IMR-90 (cell line): ENCODE measurements around the gene HLA-C. TPM values are rescaled to one million over a fixed set of nuclear protein-coding genes. Genes with fewer than 3 reads are reported as not detected.

Experiments
- ATAC-seq: fragments of 200-7000 bp; cut with Tn5 transposase; 2 replicates; pipeline ENCODE4 v1.9.1; 2020; ENCODE audit warnings: low read depth, mild to moderate bottlenecking, moderate library complexity
- BruUV-seq: library from RNA; stranded (reverse); fragments of 400-500 nt; replicated peaks from 2 replicates; lab custom pipeline; 2021; lab: Mats Ljungman, UMichigan
- CTCF ChIA-PET: fragments of 300-600 bp; formaldehyde crosslinking; extraction: SDS; loops from one replicate; lab custom pipeline; 2021; ENCODE audit warnings: antibody characterized with exemption; lab: Yijun Ruan, JAX
- POLR2A ChIA-PET: fragments of 300-600 bp; sonication (Branson Sonifier 250); formaldehyde crosslinking; loops from one replicate; lab custom pipeline; 2022; ENCODE audit warnings: antibody characterized with exemption; ENCODE audit not compliant: unreplicated experiment; lab: Charles Lee
- DNase-seq: peaks from one replicate; pipeline ENCODE4 v3.0.0; 2013
- H2AFZ ChIP-seq: replicated peaks from 2 replicates; pipeline ENCODE3; 2013; ENCODE audit warnings: low read length, mild to moderate bottlenecking; ENCODE audit not compliant: poor library complexity
- H2AK5ac ChIP-seq: 2 replicates; pipeline ENCODE4 v1.6.1; 2013; ENCODE audit warnings: low read depth, low read length, inconsistent platforms
- H2AK9ac ChIP-seq: replicated peaks from 2 replicates; pipeline ENCODE3; 2013; ENCODE audit warnings: mild to moderate bottlenecking, low read depth, low read length, moderate library complexity; ENCODE audit not compliant: poor library complexity
- H2BK120ac ChIP-seq: 2 replicates; pipeline ENCODE4 v1.6.1; 2013; ENCODE audit warnings: low read depth, low read length, inconsistent platforms
- H2BK15ac ChIP-seq: 3 replicates; pipeline ENCODE4 v1.6.1; 2013; ENCODE audit warnings: low read depth, low read length, inconsistent platforms
- H2BK20ac ChIP-seq: 2 replicates; pipeline ENCODE4 v1.6.1; 2013; ENCODE audit warnings: low read depth, mild to moderate bottlenecking, inconsistent platforms, low read length, moderate library complexity
- H2BK5ac ChIP-seq: 2 replicates; pipeline ENCODE4 v1.6.1; 2013; ENCODE audit warnings: mild to moderate bottlenecking, low read depth, low read length, inconsistent platforms; ENCODE audit not compliant: poor library complexity, severe bottlenecking
- H3K14ac ChIP-seq: replicated peaks from 2 replicates; pipeline ENCODE4 v1.6.1; 2013; ENCODE audit warnings: low read depth, low read length, inconsistent platforms
- H3K18ac ChIP-seq: 2 replicates; pipeline ENCODE4 v1.6.1; 2013; ENCODE audit warnings: low read depth, low read length, control low read depth
- H3K23ac ChIP-seq: 2 replicates; pipeline ENCODE4 v1.6.1; 2013; ENCODE audit warnings: low read depth, low read length, inconsistent platforms
- H3K27ac ChIP-seq: 2 replicates; pipeline ENCODE4 v1.5.1; 2013; ENCODE audit warnings: mild to moderate bottlenecking, control low read depth, low read length; ENCODE audit not compliant: insufficient read depth
- H3K27me3 ChIP-seq: 2 replicates; pipeline ENCODE4 v1.6.1; 2013; ENCODE audit warnings: low read length; ENCODE audit not compliant: control insufficient read depth, insufficient read depth
- H3K36me3 ChIP-seq: 2 replicates; pipeline ENCODE4 v1.6.1; 2013; ENCODE audit warnings: low read length, mixed read lengths; ENCODE audit not compliant: control insufficient read depth, insufficient read depth
- H3K4ac ChIP-seq: 2 replicates; pipeline ENCODE4 v1.6.1; 2013; ENCODE audit warnings: low read depth, low read length, inconsistent platforms
- H3K4me1 ChIP-seq: 2 replicates; pipeline ENCODE4 v1.6.1; 2013; ENCODE audit warnings: low read length, mixed read lengths; ENCODE audit not compliant: control insufficient read depth, insufficient read depth
- H3K4me2 ChIP-seq: 2 replicates; pipeline ENCODE4 v1.6.1; 2013; ENCODE audit warnings: low read depth, mild to moderate bottlenecking, control low read depth, low read length, moderate library complexity
- H3K4me3 ChIP-seq: 2 replicates; pipeline ENCODE4 v1.5.1; 2013; ENCODE audit warnings: low read depth, mild to moderate bottlenecking, control low read depth, low read length, moderate library complexity; ENCODE audit not compliant: insufficient read depth
- H3K56ac ChIP-seq: 2 replicates; pipeline ENCODE4 v1.6.1; 2013; ENCODE audit warnings: low read length, inconsistent platforms; ENCODE audit not compliant: insufficient read depth; ENCODE audit errors: extremely low read depth
- H3K79me1 ChIP-seq, 2 experiments: 2 replicates each; pipeline ENCODE4 v1.6.1; 2013; ENCODE audit warnings: low read length in 2 of 2, inconsistent platforms in 1 of 2, low read depth in 1 of 2
- H3K9ac ChIP-seq: 2 replicates; pipeline ENCODE4 v1.6.1; 2013; ENCODE audit warnings: low read depth, low read length, control low read depth
- H3K9me1 ChIP-seq: 2 replicates; pipeline ENCODE4 v1.6.1; 2013; ENCODE audit warnings: low read length, inconsistent platforms; ENCODE audit not compliant: insufficient read depth
- H3K9me3 ChIP-seq: 2 replicates; pipeline ENCODE4 v1.6.1; 2013; ENCODE audit warnings: low read length; ENCODE audit not compliant: control insufficient read depth, insufficient read depth
- H4K20me1 ChIP-seq: 2 replicates; pipeline ENCODE4 v1.6.1; 2013; ENCODE audit warnings: low read length, inconsistent platforms; ENCODE audit not compliant: insufficient read depth
- H4K5ac ChIP-seq: 2 replicates; pipeline ENCODE4 v1.6.1; 2013; ENCODE audit warnings: mild to moderate bottlenecking, low read depth, low read length, control low read depth
- H4K8ac ChIP-seq, 2 experiments: 2 replicates each; pipeline ENCODE4 v1.6.1; 2013; ENCODE audit warnings: low read depth in 2 of 2, low read length in 2 of 2, control low read depth in 1 of 2, inconsistent platforms in 1 of 2
- H4K91ac ChIP-seq: 2 replicates; pipeline ENCODE4 v1.6.1; 2013; ENCODE audit warnings: low read depth, low read length, inconsistent platforms; ENCODE audit not compliant: insufficient read depth
- POLR2A ChIP-seq: IDR thresholded peaks from 2 replicates; pipeline ENCODE4 v1.6.1; 2012; ENCODE audit warnings: mild to moderate bottlenecking, low read depth, low read length
- RFX5 ChIP-seq: IDR thresholded peaks from 2 replicates; pipeline ENCODE4 v1.8.0; 2012; ENCODE audit warnings: low read depth, mild to moderate bottlenecking, low read length, moderate library complexity
- WGBS, 2 experiments: methylation state at CpG; one replicate each; pipeline versions ENCODE4 v1.1.5 to v1.1.7; 2013; ENCODE audit warnings: missing lambda C conversion rate in 2 of 2; ENCODE audit not compliant: insufficient read length in 1 of 2; ENCODE audit errors: extremely low coverage in 2 of 2; 5-methylcytosine and 5-hydroxymethylcytosine counted together
- dilution Hi-C: fragments of 300-500 bp; cut with HindIII; formaldehyde crosslinking; loops from one replicate; pipeline ENCODE4 v1.14.3; 2018; ENCODE audit warnings: low sequenced_read_pairs; ENCODE audit not compliant: unreplicated experiment
- in situ Hi-C: fragments of 300-500 bp; cut with MboI; formaldehyde crosslinking; loops from 3 replicates; pipeline ENCODE4 v1.14.3; 2019; ENCODE audit warnings: low sequenced_read_pairs, inconsistent platforms, mixed read lengths
- intact Hi-C: fragments of 100-400 bp; cut with micrococcal nuclease; formaldehyde crosslinking; loops from 2 replicates; pipeline ENCODE4 v1.10.0; 2022
- polyA plus RNA-seq, 3 experiments: library from polyadenylated mRNA; depleted of rRNA; stranded (reverse); fragments of >200 nt; gene quantifications; 2 replicates each; pipeline ENCODE4 v1.2.3, GENCODE V29; 2012; ENCODE audit warnings: low replicate concordance in 1 of 3
- total RNA-seq: library from RNA; depleted of rRNA; stranded (reverse); fragments of >200 nt; gene quantifications from 2 replicates; pipeline ENCODE4 v1.2.3, GENCODE V29; 2012
- TF ChIP-seq, protein P1 (sequence below): conservative IDR thresholded peaks from 2 replicates; pipeline ENCODE4 v1.5.1; 2012; ENCODE audit warnings: mild to moderate bottlenecking, low read depth, low read length, improper control_type of control experiment

Gene HLA-C
- total and polyA plus RNA-seq, 2 of the 4 experiments (the other 2 are of a cell fraction): 8.8 to 87.3 TPM

DNA sequence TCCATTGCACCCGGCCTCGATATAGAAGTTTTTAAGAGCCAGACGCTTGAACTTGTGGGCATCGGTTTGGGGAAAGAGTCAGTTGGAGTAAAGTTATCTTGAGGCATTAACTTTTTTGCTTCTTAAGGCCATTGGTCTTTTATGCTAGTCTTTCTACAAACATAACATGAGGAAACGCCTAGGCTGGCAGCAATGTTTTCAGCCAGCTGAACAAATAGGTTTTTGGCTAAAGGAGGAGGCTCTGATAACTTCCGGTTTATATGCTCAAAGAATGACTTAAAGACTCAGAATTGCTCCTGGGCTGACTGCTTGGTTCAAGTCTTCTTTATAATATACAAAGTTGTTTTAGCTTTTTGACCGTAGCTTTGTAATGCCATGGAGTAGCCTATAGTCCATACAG, 46.2 kb downstream of the HLA-C start:
- no peak overlapping the region for H3K4me2 ChIP-seq
- no peak overlapping the region for H3K18ac ChIP-seq
- H4K91ac ChIP-seq: no peak overlapping the region
- no peak overlapping the region for H2BK120ac ChIP-seq
- in situ Hi-C loops: no loop called here
- no peak overlapping the region for H3K27ac ChIP-seq
- WGBS, 2 experiments: 67% methylated on average over 3 of the region's 7 CpGs; no CpG with 5 or more reads in 1 of the 2 experiments
- no peak overlapping the region for H2AFZ ChIP-seq
- no TSS peak for BruUV-seq
- no peaks in the 10 kb centered on the region for H4K20me1 ChIP-seq
- H3K56ac ChIP-seq: no peak overlapping the region
- no peak overlapping the region for H2AK9ac ChIP-seq
- H4K5ac ChIP-seq: no peak overlapping the region
- no peak overlapping the region for H3K4me3 ChIP-seq
- no peaks in the 10 kb centered on the region for H3K79me1 ChIP-seq
- CTCF ChIA-PET: no interaction called here
- no peak overlapping the region for H2BK15ac ChIP-seq
- H3K23ac ChIP-seq: no peak overlapping the region
- H2AK5ac ChIP-seq: no peak overlapping the region
- no peak for DNase-seq
- intact Hi-C loops: no loop called here
- peaks cover 21% of the 10 kb centered on the region for H3K27me3 ChIP-seq
- H3K9me3 ChIP-seq: no peaks in the 10 kb centered on the region
- no peaks in the 10 kb centered on the region for H3K9me1 ChIP-seq
- no peak overlapping the region for H3K14ac ChIP-seq
- H2BK20ac ChIP-seq: no peak overlapping the region
- H3K4me1 ChIP-seq: no peaks in the 10 kb centered on the region
- no peaks in the 10 kb centered on the region for H3K36me3 ChIP-seq
- H3K4ac ChIP-seq: no peak overlapping the region
- H4K8ac ChIP-seq: no peak overlapping the region
- POLR2A ChIA-PET: no interaction called here
- H2BK5ac ChIP-seq: no peak overlapping the region
- dilution Hi-C loops: no loop called here
- no peak for TF ChIP-seq POLR2A
- TF ChIP-seq, protein P1, sequence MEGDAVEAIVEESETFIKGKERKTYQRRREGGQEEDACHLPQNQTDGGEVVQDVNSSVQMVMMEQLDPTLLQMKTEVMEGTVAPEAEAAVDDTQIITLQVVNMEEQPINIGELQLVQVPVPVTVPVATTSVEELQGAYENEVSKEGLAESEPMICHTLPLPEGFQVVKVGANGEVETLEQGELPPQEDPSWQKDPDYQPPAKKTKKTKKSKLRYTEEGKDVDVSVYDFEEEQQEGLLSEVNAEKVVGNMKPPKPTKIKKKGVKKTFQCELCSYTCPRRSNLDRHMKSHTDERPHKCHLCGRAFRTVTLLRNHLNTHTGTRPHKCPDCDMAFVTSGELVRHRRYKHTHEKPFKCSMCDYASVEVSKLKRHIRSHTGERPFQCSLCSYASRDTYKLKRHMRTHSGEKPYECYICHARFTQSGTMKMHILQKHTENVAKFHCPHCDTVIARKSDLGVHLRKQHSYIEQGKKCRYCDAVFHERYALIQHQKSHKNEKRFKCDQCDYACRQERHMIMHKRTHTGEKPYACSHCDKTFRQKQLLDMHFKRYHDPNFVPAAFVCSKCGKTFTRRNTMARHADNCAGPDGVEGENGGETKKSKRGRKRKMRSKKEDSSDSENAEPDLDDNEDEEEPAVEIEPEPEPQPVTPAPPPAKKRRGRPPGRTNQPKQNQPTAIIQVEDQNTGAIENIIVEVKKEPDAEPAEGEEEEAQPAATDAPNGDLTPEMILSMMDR: no peak
- TF ChIP-seq RFX5: no peak
- H3K9ac ChIP-seq: no peak overlapping the region
- no peak for ATAC-seq
